Measurements from ENCODE around the gene RILP. TPM values are rescaled to one million over a fixed set of nuclear protein-coding genes. Genes with fewer than 3 reads are reported as not detected.

Gene RILP
- total RNA-seq, 2 donors from 2014 or later = 21.0 to 68.2 TPM

DNA sequence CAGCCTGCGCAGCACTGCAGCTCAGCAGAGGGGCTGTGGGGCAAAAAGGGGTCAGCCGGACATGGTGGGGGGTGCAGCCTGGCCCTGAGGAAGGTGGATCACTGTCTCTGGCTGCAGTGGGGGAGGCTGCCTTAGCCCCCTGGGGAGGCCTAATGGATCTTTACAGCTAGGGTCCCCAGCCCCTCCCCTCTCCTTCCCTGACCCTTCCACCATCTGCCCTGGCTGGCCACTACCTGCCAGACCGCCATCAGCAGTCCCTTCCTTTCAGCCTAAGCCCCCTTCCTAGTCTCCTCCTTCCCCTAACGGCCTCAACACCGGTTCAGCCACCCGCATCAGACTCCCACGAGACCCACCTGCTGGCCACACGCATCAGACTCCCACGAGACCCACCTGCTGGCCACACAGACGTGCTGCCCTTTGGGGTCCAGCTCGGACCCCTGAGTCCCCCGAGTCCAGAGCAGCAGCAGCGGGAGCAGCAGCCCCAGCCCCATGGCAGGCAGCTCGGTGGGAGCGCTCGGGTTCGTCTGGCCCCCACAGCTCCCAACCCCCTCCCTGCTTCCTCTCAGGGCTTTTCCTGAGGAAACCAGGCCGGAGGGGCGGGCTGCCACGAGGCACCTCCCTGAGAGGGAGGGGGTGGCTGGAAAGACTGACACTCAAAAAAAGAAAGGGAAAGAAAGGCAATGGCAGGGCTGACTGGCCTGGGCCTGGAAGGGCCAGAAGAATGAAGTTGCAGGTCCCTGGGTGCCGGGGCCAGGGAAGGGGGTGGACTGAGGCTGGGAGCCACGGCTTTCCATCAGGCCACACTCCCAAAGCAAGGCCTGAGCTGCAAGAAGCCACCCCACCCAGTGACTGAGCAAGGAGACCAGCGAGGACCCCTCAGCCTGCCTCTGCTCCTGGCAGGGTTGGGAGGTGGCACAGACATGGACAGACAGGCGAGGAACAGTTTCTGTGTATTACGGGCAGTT lies 4.2 kb downstream of the RILP start, which contains the start of gene SCARF1:
Gene SCARF1, minus strand, starts transcription at position 526 of the 965 bp plus-strand sequence. Its CDS starts 35 bp downstream, at position 491.
- WGBS, 2 donors = 67 to 74% methylated on average over 12 to 25 of the region's 25 CpGs
- intact Hi-C loops (cut with DNase I) = no loop called here
- DNase-seq = no peak
- Histone ChIP-seq H3K9me3 (no peaks in the 10 kb centered on the region), H3K36me3 (replicated peaks in 1 of 2; ENCODE audit: insufficient read depth in 1 of 2, low read depth in 2 of 2) (no peaks in the 10 kb centered on the region), H3K4me1 (peaks cover 52% of the 10 kb centered on the region), H3K4me3 (no peak within 1 kb of the TSS), H3K27ac (peak within 1 kb of the TSS in 2 of 4 donors; percentile 53 to 54), H3K27me3 (no peaks in the 10 kb centered on the region)
- ATAC-seq = no peak
- peak in 2 of 3 donors; percentile 22 to 30 for TF ChIP-seq POLR2A (IDR thresholded peaks at IDR 0.05)
- TF ChIP-seq, protein P1, sequence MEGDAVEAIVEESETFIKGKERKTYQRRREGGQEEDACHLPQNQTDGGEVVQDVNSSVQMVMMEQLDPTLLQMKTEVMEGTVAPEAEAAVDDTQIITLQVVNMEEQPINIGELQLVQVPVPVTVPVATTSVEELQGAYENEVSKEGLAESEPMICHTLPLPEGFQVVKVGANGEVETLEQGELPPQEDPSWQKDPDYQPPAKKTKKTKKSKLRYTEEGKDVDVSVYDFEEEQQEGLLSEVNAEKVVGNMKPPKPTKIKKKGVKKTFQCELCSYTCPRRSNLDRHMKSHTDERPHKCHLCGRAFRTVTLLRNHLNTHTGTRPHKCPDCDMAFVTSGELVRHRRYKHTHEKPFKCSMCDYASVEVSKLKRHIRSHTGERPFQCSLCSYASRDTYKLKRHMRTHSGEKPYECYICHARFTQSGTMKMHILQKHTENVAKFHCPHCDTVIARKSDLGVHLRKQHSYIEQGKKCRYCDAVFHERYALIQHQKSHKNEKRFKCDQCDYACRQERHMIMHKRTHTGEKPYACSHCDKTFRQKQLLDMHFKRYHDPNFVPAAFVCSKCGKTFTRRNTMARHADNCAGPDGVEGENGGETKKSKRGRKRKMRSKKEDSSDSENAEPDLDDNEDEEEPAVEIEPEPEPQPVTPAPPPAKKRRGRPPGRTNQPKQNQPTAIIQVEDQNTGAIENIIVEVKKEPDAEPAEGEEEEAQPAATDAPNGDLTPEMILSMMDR (IDR thresholded peaks at IDR 0.05) = no peak

DNA sequence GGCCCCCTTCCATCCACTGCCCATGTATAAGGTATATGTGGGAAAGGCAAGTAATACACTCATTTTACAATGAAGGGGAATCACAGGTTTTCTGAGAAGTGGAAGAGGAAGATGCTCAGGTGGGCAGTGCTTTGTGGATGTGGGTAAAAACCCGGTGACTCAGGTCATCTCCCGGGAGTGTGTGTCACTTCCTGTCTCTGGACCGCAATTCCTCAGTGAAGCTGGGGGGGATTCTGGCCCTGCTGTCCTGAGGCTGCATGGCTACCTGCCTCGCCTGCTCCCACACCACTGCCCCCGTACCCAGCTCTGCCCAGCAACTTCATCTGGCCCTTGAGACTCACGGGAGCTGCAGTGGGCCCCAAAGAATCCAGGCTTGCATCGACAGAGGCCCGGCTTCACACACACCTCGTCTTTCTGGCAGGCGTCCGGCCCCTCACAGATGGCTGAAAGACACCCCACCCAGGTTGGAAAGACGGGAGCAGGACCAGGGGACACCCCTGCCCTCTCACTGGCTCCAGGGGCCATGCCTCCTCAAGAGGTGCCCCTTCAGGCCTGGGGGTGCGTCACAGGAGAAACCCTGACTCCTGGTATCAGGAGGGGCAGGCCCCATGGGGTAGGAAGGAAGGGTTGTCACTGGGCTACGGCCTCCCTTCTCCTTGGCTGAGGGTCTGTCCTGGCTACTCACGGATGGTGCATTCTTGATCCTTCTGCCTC lies 5.0 kb downstream of the RILP start:
- 63 to 86% methylated on average over 8 to 14 of the region's 15 CpGs for WGBS, 2 donors
- intact Hi-C loops (cut with DNase I) = no loop called here
- no peaks in the 10 kb centered on the region for H3K27me3 ChIP-seq
- TF ChIP-seq, protein P1 (IDR thresholded peaks at IDR 0.05) = no peak
- H3K27ac ChIP-seq = peak overlapping the region in 3 of 4 donors; percentile 23 to 62 (median 54)
- no peaks in the 10 kb centered on the region for H3K36me3 ChIP-seq (replicated peaks in 1 of 2; ENCODE audit: insufficient read depth in 1 of 2, low read depth in 2 of 2)
- ATAC-seq = no peak
- H3K4me1 ChIP-seq = peaks cover 54% of the 10 kb centered on the region
- H3K4me3 ChIP-seq = no peak overlapping the region
- no peak for DNase-seq
- no peaks in the 10 kb centered on the region for H3K9me3 ChIP-seq

DNA sequence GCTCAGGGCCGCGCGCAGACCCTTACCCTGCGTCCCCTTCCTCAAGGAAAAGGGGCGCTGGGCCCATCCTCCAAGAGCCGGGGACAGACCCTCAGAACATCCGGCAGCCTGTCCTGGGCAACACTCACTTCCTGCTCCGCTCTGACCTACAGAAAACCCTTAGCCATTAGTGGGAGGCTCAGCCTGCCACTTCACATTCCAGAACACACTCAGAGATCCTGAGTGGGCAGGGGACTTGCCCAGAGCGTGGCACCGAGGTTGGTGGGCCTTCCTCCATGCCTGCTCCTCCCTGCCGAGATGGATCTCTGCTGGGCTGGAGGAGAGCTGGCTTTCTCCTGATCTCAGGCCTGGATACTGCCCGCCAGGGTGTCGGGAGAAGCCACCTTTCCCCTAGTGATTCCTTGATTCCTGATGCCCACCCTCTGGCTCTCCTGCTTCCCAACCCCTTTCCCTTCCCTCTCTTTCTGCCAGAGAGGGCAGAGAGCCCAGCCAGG lies 5.6 kb downstream of the RILP start:
- 34 to 63% methylated on average over 4 to 9 of the region's 13 CpGs for WGBS, 2 donors
- no peak for DNase-seq
- intact Hi-C loops (cut with DNase I) = no loop called here
- peak overlapping the region; percentile 23 to 62 (median 50) for H3K27ac ChIP-seq
- no peak for TF ChIP-seq POLR2A (IDR thresholded peaks at IDR 0.05)
- TF ChIP-seq, protein P1 (IDR thresholded peaks at IDR 0.05) = no peak
- no peaks in the 10 kb centered on the region for H3K27me3 ChIP-seq
- no peaks in the 10 kb centered on the region for H3K9me3 ChIP-seq
- no peak overlapping the region for H3K4me3 ChIP-seq
- no peaks in the 10 kb centered on the region for H3K36me3 ChIP-seq (replicated peaks in 1 of 2; ENCODE audit: insufficient read depth in 1 of 2, low read depth in 2 of 2)
- no peak for ATAC-seq
- peaks cover 55% of the 10 kb centered on the region for H3K4me1 ChIP-seq

DNA sequence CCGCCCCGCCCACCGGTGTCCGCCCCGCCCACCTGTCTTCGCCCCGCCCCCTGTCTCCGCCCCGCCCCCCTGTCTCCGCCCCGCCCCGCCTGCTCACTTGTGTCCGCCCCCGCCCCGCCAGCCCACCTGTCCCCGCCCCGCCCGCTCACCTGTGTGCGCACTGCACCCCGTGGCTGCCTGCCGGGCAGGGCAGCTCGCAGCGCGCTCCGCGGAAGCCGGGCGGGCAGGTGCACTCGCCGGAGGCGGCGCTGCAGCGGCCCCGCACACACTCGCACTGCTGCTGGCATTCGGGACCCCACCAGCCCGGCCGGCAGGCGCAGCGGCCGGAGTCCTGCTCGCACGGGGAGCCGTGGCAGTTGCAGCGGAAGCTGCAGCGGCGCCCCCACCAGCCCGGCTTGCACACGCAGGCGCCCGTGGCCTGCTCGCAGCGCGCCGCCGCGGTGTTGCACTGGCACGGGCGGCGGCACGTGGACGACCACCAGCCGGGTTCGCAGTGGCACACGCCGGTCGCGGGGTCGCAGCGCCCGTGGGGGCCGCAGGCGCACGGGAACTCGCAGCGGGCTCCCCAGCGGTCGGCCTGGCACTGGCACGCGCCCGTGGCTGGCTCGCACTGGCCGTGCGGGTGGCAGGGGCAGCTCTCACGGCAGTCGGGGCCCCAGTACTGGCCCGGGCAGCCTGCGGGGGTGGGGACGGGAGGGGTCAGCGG lies 6.2 kb downstream of the RILP start:
- intact Hi-C loops (cut with DNase I) = no loop called here
- peak in 2 of 3 donors; percentile 31 to 46 for TF ChIP-seq POLR2A (IDR thresholded peaks at IDR 0.05)
- TF ChIP-seq, protein P1 (IDR thresholded peaks at IDR 0.05) = peak in 6 of 7 experiments; percentile 22 to 86 (median 46)
- Histone ChIP-seq H3K4me1 (peaks cover 53% of the 10 kb centered on the region), H3K27ac (peak overlapping the region; percentile 23 to 62 (median 50)), H3K36me3 (replicated peaks in 1 of 2; ENCODE audit: insufficient read depth in 1 of 2, low read depth in 2 of 2) (no peaks in the 10 kb centered on the region), H3K27me3 (no peaks in the 10 kb centered on the region), H3K9me3 (no peaks in the 10 kb centered on the region), H3K4me3 (no peak overlapping the region)
- DNase-seq = peak; percentile 91 to 96 (median 93)
- ATAC-seq = peak; percentile 87
- WGBS, 2 donors = 0% methylated on average over 65 of the region's 90 CpGs; no CpG with 5 or more reads in 1 of the 2 donors
